ENCODE data around the gene LEMD3. TPM values are rescaled to one million over a fixed set of nuclear protein-coding genes. Genes with fewer than 3 reads are reported as not detected.

Gene LEMD3
- total and polyA plus RNA-seq, 8 donors, result 5.5 to 21.2 (median 13.0) TPM

DNA sequence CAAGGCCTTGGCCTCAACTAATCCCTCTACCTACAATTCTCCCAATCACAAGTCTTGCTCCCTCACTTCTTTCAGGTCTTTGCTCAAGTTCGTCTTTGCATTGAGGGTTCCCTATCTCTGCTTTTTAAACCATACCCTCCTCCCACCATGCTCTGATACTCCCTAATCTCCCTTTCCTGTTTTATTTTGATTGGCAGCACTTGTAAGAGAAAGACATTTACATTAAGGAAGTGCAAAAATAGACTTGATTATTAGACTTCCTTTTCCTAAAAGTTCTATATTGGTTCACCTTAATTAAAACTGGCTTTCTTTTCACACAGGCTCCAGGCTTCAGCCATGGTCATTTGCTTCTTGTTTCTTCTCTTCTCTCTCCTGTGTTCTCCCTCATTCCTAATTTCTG is 30.0 kb upstream of the LEMD3 start:
- no peak for FAIRE-seq
- no peak for DNase-seq
- no peak for ATAC-seq
- no peak overlapping the region for H3K27ac ChIP-seq
- 68 to 74% methylated on average over 1 of the region's 1 CpG for WGBS, 2 donors
- H3K4me3 ChIP-seq, result no peak overlapping the region
- no peaks in the 10 kb centered on the region for H3K9me3 ChIP-seq
- TF ChIP-seq, protein P1, sequence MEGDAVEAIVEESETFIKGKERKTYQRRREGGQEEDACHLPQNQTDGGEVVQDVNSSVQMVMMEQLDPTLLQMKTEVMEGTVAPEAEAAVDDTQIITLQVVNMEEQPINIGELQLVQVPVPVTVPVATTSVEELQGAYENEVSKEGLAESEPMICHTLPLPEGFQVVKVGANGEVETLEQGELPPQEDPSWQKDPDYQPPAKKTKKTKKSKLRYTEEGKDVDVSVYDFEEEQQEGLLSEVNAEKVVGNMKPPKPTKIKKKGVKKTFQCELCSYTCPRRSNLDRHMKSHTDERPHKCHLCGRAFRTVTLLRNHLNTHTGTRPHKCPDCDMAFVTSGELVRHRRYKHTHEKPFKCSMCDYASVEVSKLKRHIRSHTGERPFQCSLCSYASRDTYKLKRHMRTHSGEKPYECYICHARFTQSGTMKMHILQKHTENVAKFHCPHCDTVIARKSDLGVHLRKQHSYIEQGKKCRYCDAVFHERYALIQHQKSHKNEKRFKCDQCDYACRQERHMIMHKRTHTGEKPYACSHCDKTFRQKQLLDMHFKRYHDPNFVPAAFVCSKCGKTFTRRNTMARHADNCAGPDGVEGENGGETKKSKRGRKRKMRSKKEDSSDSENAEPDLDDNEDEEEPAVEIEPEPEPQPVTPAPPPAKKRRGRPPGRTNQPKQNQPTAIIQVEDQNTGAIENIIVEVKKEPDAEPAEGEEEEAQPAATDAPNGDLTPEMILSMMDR (IDR thresholded peaks at IDR 0.05), result no peak
- no peaks in the 10 kb centered on the region for H3K4me1 ChIP-seq
- H3K27me3 ChIP-seq, result no peaks in the 10 kb centered on the region
- intact Hi-C loops (cut with DNase I), result no loop called here
- H3K36me3 ChIP-seq, result no peaks in the 10 kb centered on the region

DNA sequence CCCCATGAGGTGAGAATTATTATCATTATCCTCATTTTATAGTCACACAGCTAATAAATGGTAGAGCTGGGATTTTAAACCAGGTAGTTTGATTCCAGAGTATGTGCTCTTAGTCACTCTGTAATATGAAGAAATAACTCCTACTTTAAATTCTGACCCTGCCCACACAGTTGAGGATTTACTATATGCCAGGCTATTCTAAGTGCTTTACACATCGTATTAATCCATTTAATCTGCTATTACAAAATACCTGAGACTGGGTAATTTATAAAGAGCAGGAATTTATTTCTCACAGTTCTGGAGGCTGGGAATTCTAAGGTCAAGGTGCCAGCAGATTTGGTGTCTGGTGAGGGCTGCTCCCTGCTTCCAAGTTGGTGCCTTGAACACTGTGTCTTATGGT is 28.6 kb upstream of the LEMD3 start:
- no peaks in the 10 kb centered on the region for H3K4me1 ChIP-seq
- ATAC-seq (no peak), FAIRE-seq (no peak), DNase-seq (no peak)
- H3K4me3 ChIP-seq, result no peak overlapping the region
- TF ChIP-seq, protein P1 (IDR thresholded peaks at IDR 0.05), result no peak
- WGBS, 2 donors, result 68 to 74% methylated on average over 1 of the region's 1 CpG
- no peaks in the 10 kb centered on the region for H3K27me3 ChIP-seq
- intact Hi-C loops (cut with DNase I), result no loop called here
- no peaks in the 10 kb centered on the region for H3K9me3 ChIP-seq
- no peaks in the 10 kb centered on the region for H3K36me3 ChIP-seq
- H3K27ac ChIP-seq, result no peak overlapping the region

DNA sequence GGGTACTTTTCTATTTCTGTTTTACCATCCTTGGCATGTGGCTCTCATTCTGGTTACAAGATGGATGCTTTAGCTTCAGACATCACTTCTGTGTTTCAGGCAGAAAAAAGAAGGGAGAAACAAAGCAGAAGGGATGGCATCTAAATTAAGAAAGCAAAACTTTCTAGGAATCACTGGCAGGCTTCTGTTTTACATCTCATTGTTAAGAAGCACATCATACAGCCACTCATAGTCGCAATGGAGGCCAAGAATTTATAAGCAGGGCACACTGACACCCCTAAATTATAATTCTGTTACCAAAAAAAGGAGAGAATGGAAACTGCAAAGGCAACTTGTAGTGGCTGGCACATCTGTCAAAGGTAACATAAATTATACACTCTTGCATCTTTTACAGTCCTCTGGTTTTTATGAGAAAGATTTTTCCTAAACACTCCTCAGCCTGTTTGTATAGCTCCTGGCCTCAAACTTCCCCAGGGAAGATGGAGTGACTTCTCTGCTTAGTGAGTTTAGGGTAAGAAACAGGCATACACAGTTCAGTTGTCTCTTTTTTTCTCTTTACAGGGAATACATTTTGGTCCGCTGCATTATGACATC is 22.0 kb upstream of the LEMD3 start:
- Histone ChIP-seq H3K27me3 (no peaks in the 10 kb centered on the region), H3K36me3 (no peaks in the 10 kb centered on the region), H3K4me1 (no peaks in the 10 kb centered on the region), H3K4me3 (no peak overlapping the region), H3K27ac (no peak overlapping the region), H3K9me3 (no peaks in the 10 kb centered on the region)
- 76 to 92% methylated on average over 2 of the region's 2 CpGs for WGBS, 2 donors
- ATAC-seq, result no peak
- TF ChIP-seq, protein P1 (IDR thresholded peaks at IDR 0.05), result no peak
- intact Hi-C loops (cut with DNase I), result no loop called here
- no peak for DNase-seq
- no peak for FAIRE-seq

DNA sequence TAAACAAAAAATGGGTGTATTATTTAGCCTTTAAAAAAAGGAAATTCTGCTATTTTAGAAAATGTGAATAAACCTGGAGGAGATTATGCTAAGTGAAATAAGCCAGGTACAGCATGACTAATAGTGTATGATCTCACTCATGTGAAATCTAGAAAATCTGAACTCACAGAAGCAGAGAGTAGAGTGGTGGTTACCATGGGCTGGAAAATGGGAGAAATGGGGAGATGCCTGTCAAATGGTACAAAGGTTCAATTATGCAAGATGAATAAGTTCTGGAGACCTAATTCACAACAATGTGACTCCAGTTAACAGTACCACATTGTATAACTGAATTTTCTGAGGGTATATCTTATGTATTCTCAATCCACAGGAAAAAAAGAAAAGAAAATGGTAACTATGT is 17.4 kb upstream of the LEMD3 start:
- H3K4me1 ChIP-seq, result no peaks in the 10 kb centered on the region
- TF ChIP-seq, protein P1 (IDR thresholded peaks at IDR 0.05), result no peak
- H3K27me3 ChIP-seq, result no peaks in the 10 kb centered on the region
- FAIRE-seq, result no peak
- no peaks in the 10 kb centered on the region for H3K36me3 ChIP-seq
- no peaks in the 10 kb centered on the region for H3K9me3 ChIP-seq
- H3K4me3 ChIP-seq, result no peak overlapping the region
- peak in 2 of 4 donors; percentile 19 to 51 for ATAC-seq
- intact Hi-C loops (cut with DNase I), result no loop called here
- DNase-seq, result no peak
- H3K27ac ChIP-seq, result no peak overlapping the region

DNA sequence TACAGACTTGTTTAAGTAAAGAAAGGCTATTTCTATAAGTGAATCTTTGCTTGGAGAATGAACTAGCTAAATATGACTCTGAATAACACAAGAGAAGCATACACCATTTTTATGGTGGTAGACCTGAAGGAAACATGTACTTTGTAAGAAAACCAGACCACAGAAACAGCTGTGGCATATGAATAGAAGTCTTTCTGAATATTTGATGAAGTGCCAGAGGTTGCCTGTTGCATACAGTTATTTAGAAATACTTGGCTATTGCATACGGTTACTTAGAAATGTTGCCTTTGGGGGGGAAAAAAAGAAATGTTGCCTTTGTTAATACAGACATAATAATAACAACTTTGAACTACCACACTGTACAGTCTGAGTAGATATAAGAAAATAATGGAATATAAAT is 16.8 kb upstream of the LEMD3 start:
- H3K4me3 ChIP-seq, result no peak overlapping the region
- H3K27ac ChIP-seq, result no peak overlapping the region
- intact Hi-C loops (cut with DNase I), result no loop called here
- H3K27me3 ChIP-seq, result no peaks in the 10 kb centered on the region
- ATAC-seq, result no peak
- no peaks in the 10 kb centered on the region for H3K9me3 ChIP-seq
- no peak for DNase-seq
- no peaks in the 10 kb centered on the region for H3K4me1 ChIP-seq
- no peaks in the 10 kb centered on the region for H3K36me3 ChIP-seq
- 70 to 75% methylated on average over 1 of the region's 1 CpG for WGBS, 2 donors
- FAIRE-seq, result no peak
- TF ChIP-seq, protein P1 (IDR thresholded peaks at IDR 0.05), result no peak
